D341Med (cell line): ENCODE data around the gene KRTAP2-2.
"Not testable (repeated sequence)": the region's sequence is repeated elsewhere in the genome, so short reads cannot be mapped to it uniquely, and the experiment has no call there.

Experiments used
- DNase-seq: peaks from one replicate; pipeline ENCODE4 v3.0.0; 2012; ENCODE audit warnings: low spot score

KRTAP2-2 gene

DNA sequence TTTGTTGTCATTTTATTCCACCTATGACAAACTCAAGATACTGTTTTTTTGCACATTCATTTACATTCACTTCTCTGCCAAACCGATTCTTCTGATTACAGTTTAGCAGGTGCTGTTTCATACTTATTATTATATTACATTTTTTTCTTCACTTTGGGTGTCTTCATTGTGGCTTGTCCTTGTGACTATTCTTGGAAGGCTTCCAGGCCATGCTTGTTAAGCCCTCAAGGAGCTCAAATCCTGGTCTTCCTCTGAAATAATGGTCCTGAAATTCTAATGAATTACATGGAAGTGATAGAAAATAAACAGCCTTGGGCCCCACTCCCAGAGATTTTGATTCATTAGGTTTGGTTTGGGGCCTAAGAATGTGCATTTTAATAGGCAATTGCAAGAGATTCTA lies 9.3 kb upstream of the KRTAP2-2 start:
- no peak for DNase-seq

GRCh38 chr17:41063449-41063848 lies 8.4 kb upstream of the KRTAP2-2 start:
- no peak for DNase-seq

DNA sequence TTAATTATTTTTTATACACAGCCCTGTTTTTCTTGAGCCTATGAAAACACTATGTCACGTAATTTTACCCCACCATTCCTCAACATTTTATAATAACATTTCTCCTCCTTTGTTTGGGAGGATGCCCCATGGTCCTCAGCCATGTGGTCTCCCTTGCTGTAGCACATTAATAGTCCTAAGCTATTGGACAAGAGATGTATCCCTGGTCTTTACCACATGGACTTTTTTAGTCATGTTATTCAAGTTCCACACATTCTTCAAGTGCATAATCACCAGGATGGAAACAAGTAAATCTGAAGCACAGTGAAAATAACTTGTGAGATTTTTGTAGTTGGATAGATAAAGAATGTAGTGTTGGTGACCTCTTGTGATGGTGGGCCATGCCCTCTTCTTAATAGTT lies 6.9 kb upstream of the KRTAP2-2 start:
- DNase-seq = no peak

DNA sequence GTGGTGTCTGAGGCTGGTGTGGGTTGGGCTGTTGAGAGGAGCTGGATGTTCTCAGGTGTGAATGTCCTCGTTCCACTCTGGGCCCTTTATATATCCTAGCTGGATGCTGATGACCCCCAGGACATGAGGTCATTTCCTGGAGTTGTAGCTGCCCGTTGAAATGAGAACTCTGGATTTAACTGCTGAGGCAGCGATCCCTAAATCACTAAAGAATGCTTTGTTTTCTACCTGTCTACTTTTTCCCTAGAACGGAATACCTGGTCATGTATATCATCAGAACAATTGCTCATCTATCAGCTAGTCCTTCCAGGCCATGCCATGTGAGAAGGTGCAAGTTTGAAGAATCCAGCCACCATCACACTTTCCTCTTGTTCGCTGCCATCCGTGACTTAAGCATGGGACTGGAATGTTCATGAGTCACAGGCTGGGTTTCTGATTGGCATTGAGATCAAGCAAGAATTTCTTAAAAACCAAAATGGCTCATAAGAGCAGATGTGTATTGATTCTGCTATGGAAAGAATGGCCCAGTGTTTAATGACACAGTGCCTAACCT lies 5.1 kb upstream of the KRTAP2-2 start, which contains the start of gene KRTAP2-3:
TSS of gene KRTAP2-3 (minus strand) at position 63 of the 553 bp plus-strand sequence. CDS start 64 bp downstream, outside the sequence.
- no peak for DNase-seq

GRCh38 chr17:41059276-41060051 lies 4.4 kb upstream of the KRTAP2-2 start:
- not testable (repeated sequence) for DNase-seq

DNA sequence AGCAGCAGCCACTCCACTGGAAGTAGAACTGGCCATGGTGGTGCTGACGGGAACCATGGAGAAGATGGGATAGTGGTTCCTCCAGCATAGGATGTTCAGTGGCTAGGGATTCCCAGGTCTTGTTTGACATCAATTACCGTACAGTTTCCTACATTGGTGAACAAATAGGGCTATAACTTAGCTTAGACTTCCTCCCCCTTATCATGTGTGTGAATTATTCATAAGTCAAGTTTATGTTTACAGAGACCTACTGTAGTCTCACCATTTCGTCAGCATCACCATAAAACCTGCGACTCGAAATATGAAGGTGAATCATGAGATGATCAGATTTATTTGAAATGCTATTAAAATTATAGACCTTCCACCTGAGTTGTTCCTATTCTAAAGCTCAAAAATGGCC lies 3.7 kb upstream of the KRTAP2-2 start:
- no peak for DNase-seq

- DNase-seq = no peak
Measured at GRCh38 chr17:41057547-41057946, 2.5 kb upstream of the KRTAP2-2 start.

DNA sequence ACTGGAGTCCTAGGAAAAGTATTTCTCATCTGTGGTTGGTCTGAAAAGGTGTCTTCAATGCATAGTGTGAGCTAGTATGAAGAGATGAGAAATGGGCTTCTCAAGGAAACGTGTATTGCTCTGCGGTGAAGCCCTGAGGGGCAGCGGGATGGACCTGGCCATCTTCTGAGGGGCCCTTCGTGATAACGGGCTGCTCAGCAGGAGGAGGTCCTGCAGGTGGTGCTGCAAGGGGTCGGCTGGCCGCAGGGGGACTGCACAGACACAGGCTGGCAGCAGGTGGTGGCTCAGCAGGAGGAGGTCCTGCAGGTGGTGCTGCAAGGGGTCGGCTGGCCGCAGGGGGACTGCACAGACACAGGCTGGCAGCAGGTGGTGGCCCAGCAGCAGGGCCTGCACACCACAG lies 474 bp downstream of the KRTAP2-2 start:
- not testable (repeated sequence) for DNase-seq

GRCh38 chr17:41054025-41054424 lies 1.0 kb downstream of the KRTAP2-2 start:
- no peak for DNase-seq

DNA sequence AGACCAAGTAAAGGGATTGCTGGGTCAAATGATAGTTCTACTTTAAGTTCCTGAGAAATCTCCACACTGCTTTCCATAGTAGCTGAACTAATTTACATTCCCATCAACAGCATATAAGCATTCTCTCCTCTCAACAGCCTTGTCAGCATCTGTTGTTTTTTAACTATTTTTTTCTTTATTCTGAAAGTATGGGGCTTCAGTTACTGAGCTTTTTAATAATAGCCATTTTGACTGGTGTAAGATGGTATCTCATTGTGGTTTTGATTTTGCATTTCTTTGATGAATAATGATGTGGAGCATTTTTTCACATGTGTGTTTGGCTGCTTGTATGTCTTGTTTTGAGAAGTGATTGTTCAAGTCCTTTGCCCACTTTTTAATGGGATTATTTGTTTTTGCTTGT lies 2.5 kb downstream of the KRTAP2-2 start:
- DNase-seq = no peak

DNA sequence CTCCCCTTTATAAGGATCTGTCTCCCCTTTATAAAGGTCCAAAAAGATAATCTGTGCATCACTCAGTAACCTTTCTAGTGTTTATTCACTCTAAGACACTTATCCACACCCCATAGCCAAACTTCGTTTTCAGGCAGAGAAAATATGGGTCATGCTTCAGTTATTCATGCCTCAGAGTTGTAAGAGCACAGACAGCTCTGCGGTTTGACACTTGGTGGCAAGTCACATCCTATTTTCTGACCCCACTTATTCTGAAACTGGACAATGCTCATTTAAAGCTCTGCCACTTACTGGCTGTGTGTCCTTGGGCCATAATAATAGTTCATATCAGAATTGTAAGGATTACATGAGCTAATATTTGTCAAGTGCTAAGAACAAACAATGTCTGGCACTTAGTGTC lies 5.9 kb downstream of the KRTAP2-2 start:
- no peak for DNase-seq

GRCh38 chr17:41048441-41048840 lies 6.6 kb downstream of the KRTAP2-2 start:
- DNase-seq = no peak

DNA sequence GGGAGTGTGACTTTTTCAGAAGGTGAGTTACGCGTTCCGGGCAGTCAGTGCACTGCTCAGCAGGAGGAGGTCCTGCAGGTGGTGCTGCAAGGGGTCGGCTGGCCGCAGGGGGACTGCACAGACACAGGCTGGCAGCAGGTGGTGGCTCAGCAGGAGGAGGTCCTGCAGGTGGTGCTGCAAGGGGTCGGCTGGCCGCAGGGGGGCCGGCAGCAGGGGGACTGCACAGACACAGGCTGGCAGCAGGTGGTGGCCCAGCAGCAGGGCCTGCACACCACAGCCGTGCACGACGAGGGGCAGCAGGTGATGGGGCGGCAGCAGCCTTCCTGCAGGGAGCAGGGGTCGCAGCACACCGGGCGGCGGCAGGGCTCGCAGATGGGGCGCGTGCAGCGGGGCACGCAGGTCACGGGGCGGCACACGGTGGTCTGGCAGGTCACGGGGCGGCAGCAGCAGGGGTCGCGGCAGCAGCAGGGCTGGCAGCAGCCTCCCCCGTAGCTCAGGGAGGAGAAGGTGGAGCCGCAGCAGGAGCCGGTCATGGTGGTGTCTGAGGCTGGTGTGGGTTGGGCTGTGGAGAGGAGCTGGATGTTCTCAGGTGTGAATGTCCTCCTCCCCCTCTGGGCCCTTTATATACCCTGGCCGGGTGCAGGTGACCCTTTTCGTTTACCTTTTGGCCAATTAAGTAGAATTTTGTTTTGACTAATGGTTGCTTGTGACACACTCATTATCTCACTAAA lies 8.1 kb downstream of the KRTAP2-2 start, which contains the start of gene KRTAP2-1:
TSS of gene KRTAP2-1 (minus strand) at position 582 of the 731 bp plus-strand sequence. CDS start at position 533, 49 bp downstream.
- not testable (repeated sequence) for DNase-seq

DNA sequence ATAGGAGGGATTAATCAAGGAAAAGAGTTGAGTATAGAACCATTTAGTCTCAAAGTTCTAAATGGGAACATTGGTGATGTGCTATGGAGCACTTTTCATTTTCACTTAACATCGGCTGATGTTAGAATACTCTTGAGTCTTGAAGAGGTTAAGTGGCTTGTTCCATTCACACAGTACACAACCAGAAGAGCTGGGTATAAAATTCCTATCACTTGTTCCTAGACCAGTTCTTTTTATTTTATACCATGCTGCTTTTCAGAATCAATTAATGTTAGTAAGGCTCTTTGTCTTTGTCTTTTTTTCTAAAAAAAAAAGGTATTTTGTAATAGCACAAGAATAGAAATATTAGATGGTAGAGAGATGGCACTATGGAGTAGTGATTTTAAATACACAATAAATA lies 12.1 kb downstream of the KRTAP2-2 start:
- DNase-seq = no peak

DNA sequence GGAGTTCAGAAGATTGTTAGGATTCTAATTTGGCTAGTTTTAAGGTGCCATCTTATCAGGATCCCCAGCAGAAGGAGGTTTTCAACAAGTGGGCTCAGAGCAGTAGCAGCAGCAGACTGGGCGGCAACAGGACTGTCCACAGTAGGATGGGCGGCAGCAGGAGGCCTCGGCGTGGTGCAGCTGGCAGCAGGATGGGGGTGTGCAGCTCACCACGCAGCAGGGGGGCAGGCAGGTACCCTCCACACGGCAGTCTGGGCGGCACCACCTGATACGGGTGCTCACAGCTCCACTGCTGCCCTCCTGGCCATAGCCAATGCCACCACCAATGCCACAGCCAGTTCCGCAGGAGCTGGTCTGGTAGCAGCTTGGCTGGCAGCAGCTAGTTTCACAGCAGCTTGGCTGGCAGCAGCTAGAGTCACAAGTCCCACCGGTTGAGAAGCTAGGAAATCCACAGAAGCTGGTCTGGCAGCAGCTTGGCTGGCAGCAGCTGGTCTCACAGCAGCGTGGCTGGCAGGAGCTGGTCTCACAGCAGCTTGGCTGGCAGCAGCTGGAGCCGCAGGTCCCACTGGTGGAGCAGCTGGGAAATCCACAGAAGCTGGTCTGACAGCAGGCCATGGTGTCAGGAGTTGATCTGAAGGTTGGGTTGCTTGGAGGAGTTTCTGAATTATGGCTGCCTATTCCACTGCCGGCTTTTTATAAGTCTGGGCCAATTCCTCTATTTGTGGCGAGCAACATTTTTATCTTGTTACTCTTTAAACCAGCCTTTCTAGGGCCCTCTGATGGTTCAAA lies 14.1 kb downstream of the KRTAP2-2 start, which contains the start of gene KRTAP1-1:
TSS of gene KRTAP1-1 (minus strand) at position 668 of the 789 bp plus-strand sequence. CDS start at position 615, 53 bp downstream.
- not testable (repeated sequence) for DNase-seq

DNA sequence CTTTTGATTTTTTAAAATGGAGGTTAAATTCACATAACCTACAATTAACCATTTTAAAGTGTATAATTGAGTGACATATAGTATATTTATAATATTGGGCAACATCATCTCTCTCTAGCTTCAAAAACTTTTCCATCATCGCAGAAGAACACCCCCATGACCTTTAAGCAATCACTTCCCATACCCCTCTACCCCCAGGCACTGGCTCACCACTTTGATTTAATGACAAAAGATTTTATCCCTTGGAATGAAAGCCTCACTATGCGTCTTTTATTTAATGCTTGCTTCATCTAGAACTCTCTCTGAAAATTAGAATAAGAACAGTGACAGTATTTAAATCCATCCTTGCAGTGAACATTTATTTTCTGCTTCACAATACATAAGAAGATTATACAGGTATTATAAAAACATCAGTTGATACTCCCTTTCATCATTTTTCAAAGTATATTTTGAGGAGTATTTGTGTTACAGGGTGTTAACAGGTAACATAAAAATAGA lies 17.1 kb downstream of the KRTAP2-2 start:
- no peak for DNase-seq

GRCh38 chr17:41034346-41034935 lies 20.6 kb downstream of the KRTAP2-2 start, which contains the start of gene KRTAP1-3:
TSS of gene KRTAP1-3 (minus strand) at chr17:41034874. CDS start at chr17:41034821, 53 bp downstream.
- DNase-seq = not testable (repeated sequence)

DNA sequence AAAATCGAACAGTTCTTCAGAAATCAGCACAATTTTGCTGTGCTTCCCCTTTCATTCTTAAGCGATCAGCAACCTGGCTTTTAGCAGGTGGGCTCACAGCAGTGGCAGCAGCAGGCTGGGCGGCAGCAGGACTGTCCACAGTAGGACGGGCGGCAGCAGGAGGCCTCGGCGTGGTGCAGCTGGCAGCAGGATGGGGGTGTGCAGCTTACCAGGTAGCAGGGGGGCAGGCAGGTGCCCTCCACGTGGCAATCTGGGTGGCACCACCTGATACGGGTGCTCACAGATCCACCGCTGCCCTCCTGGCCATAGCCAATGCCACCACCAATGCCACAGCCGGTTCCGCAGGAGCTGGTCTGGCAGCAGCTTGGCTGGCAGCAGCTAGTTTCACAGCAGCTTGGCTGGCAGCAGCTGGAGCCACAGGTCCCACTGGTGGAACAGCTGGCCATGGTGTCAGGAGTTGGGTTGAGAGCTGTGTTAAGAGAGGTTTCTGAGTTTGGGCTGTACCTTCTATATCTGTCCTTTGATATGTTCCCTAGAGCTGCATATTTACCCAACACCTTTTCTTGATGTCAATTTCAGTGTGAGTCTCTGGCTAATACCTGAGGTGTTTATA lies 25.3 kb downstream of the KRTAP2-2 start, which contains the start of gene KRTAP1-4:
TSS of gene KRTAP1-4 (minus strand) at position 563 of the 613 bp plus-strand sequence. CDS start at position 446, 117 bp downstream.
- no peak for DNase-seq

GRCh38 chr17:41026715-41027471 lies 28.1 kb downstream of the KRTAP2-2 start, which contains the start of gene KRTAP1-5:
TSS of gene KRTAP1-5 (minus strand) at chr17:41027208. CDS start at chr17:41027155, 53 bp downstream.
- no peak for DNase-seq

GRCh38 chr17:41024697-41025096 lies 30.3 kb downstream of the KRTAP2-2 start:
- no peak for DNase-seq
